Fibroblast of skin of abdomen (primary cell): ENCODE results near the gene KRTAP5-7. TPM values are rescaled to one million over a fixed set of nuclear protein-coding genes. Genes with fewer than 3 reads are reported as not detected.
"Not testable (repeated sequence)": the region's sequence is repeated elsewhere in the genome, so short reads cannot be mapped to it uniquely, and the experiment has no call there.

Experiments used
- DNase-seq: peaks from one replicate; pipeline ENCODE4 v3.0.0-alpha.2; 2013
- polyA plus RNA-seq, 2 experiments: library from polyadenylated mRNA; unstranded; fragments of 120-200 nt; gene quantifications; one replicate each; pipeline ENCODE4 v1.2.1, GENCODE V29; 2013; ENCODE audit not compliant: insufficient read length in 2 of 2

Gene KRTAP5-7, protein sequence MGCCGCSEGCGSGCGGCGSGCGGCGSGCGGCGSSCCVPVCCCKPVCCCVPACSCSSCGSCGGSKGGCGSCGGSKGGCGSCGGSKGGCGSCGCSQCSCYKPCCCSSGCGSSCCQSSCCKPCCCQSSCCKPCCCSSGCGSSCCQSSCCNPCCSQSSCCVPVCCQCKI
- polyA plus RNA-seq (2013, experiment 1 of 2; ENCODE audit: insufficient read length): not detected
- not detected for polyA plus RNA-seq (2013, experiment 2 of 2; ENCODE audit: insufficient read length)

DNA sequence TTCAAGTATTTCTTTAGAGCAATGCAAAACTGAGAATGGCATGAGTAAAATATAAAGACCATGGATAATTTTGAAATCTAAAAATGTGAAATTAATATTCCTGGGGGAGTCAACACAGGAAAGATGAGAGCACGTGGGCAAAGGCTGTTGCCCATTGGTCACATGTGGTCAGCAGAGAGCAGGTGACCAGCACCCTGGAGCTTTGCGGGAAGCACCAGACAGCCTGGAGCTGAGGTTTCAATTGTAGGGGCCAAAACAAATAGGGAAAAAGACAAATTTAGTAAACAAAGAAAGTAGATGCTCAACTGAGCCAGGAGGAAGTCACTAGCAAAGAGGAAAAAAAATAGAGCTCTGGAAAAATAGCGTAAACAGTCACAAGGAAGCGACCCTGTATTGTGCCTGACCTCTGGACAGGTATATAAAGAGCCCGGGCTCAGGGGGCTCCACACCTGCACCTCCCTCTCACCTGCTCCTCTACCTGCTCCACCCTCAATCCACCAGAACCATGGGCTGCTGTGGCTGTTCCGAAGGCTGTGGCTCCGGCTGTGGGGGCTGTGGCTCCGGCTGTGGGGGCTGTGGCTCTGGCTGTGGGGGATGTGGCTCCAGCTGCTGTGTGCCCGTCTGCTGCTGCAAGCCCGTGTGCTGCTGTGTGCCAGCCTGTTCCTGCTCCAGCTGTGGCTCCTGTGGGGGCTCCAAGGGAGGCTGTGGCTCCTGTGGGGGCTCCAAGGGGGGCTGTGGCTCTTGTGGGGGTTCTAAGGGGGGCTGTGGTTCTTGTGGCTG is at the start of gene KRTAP5-7:
KRTAP5-7 (plus strand) TSS at position 472 of the 780 bp plus-strand sequence; CDS start at position 506, 34 bp downstream.
- DNase-seq: not testable (repeated sequence)

- DNase-seq: no peak
Observed at GRCh38 chr11:71477641-71478527, 49.2 kb upstream of the KRTAP5-7 start.

DNA sequence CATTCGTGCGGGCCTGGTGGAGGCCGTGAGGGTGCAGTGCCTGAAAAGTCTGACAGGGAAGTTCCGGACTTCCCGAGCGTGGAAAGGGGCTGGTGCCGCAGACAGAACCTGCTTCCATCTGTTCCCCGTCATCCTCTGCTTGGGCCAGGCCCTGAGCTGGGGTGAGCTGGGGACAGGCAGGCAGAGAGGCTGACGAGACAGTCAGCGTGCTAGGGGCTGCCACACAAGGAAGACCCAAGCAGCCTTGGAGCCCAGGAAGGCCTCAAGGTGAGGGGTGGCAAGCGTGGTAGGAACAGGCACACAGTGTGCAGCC is 48.6 kb upstream of the KRTAP5-7 start:
- no peak for DNase-seq

DNA sequence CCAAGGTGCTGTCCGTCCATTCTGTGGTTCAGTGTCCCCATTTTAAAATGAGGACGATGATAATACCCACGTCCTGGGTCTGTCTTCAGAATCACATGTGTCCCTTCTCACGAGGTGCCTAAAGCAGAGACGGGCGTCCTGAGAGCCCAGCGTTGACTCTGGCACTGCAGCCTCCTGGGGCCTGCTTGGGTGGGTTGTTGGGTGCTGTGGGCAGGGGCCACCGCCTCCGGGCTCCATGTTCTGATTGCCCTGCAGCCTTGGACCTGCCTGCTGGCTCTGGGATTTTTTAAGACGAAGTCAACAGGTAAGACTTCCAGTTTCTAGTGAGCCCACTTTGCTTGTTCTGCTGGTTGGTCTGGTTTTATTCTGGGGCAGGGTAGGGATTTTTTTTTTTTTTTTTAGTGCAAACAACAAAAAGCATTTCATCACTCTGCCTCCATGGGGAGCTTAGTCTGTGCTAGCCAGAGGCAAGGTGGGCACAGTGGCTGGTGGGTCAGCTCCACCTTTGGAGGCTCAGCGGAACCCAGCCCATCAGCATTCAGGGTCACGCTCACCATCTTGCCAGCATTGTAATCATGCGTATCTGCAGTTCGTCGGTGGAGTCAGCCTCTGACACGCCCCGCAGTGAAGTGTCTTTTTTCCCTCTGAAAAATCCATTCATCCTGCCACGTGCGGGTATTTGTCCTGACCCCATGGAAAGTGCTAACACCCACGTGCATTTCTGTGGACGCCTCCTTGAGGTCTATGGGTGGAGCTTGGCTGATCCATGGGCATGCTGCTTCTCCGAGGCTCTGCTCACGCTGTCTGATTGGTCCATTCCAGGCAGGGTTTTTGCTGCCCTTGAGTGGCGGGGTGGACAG is 45.7 kb upstream of the KRTAP5-7 start:
- DNase-seq: no peak

DNA sequence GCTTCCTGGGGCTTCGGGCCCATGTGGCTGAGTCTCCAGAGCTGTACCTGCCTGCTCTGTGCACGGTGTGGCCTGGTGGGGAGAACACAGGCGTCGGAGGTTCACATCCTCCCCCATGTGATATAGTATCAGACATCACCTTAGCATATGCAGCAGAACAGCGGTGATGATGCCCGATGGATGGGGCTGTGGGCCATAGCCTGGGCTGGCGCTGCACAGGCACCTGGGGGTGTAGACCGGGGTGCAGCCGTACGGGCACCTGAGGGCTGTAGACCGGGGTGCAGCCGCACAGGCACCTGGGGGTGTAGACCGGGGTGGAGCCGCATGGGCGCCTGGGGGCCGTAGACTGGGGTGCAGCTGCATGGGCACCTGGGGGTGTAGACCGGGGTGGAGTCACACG is 44.9 kb upstream of the KRTAP5-7 start:
- DNase-seq: no peak

DNA sequence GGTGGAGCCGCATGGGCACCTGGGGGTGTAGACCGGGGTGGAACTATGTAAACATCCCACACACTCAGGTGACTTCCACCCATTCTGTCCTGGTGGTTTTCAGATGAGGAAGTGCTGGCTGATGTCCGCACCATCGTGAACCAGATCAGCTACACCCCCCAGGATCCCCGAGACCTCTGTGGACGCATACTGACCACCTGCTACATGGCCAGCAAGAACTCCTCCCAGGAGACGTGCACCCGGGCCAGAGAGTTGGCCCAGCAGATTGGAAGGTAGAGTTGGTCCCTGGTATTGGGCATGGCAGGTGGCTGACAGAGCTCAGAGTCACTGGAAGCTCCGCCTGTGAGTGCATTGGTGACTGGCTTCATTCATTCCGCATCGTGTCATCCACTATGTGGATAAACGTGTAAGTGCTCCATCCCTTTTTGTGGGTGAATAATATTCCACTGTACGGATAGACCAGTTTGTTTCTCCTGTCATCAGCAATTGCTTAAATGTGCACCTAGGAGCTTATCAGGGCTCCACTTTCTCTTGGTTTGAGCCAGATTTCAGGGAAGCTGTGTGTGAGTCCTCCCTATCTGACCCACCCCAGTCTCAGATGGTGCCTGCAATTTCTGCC is 44.2 kb upstream of the KRTAP5-7 start:
- no peak for DNase-seq

- DNase-seq: no peak
Observed at GRCh38 chr11:71483692-71484091, 43.4 kb upstream of the KRTAP5-7 start.

GRCh38 chr11:71484248-71485062 is 42.6 kb upstream of the KRTAP5-7 start:
- DNase-seq: no peak

GRCh38 chr11:71485063-71485399 is 42.0 kb upstream of the KRTAP5-7 start:
- no peak for DNase-seq

DNA sequence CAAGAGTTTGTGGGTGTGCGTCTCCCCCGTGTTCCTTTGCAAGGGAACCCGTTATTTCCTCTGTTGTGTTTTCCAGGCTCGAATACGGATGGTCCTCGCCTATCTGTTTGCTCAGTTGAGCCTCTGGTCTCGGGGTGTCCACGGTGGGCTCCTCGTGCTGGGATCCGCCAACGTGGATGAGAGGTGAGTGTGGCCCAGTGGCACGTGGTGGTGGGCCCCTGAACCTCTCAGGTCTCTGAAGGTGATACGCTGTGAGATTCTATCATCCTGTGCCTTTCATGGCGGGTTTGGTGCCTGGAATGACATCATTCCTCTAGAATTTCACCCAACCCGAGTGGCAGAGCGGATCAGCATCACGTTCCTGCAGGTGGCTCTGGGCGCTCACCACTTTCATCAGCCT is 41.6 kb upstream of the KRTAP5-7 start:
- no peak for DNase-seq

- no peak for DNase-seq
Observed at GRCh38 chr11:71486320-71486719, 40.7 kb upstream of the KRTAP5-7 start.

DNA sequence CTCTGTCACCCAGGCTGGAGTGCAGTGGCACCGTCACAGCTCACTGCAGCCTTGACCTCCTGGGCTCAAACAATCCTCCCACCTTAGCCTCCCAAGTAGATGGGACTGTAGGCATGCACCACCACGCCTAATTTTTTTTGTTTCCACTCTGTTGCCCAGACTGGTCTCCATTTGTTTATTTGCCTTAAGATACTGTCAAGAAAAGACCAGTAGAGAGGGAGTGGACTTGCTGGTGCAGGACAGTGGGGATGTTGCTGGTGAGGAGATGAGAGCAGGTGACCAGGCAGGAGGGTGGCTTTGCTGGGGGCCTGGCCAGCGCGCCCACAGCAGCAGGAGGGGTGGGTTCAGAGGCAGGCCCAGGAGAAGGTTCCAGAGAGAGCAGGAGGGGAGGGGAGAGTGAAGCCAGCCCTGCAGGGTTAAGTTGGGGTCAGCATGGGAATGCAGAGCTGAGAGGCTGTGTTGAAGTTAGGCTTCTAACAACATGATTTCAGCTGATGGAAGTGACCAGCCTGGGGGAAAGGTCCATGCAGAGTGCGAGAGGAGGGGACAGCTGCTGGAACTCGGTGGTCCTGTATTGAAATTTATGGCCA is 38.3 kb upstream of the KRTAP5-7 start:
- no peak for DNase-seq

DNA sequence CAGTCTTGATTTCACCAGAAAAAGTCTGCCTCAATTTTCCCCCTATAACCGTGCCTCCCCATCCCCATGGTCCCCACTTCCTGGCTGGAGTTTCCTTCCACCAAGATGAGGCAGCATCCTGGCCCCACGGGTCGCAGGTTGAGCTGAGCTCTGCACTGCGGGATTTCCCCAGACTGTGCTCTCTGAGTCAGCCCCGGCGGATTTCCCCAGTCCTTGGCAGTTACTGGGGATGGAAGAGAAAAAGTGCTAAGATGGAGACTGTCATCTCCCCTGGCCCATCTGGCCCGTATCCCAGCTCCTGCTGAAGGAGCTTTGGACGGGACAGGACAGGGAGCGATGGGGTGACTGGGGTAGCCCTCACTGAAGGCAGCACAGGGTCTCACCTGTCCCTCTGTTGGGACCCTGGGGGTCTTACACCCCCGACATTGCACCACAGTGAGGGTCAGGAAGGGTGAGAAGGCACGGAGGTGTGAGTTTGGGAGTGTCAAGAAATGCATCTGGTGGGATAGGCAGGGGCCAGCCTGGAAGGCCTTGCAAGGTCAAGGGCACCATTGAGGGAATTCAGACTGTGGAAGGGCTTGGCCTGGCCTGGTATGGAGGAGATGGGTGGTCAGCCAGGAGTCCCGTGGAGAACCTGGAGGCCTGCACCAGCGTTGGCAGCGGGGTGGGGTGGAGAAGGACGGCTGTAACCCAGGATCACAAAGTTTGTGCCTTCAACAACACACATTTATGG is 37.6 kb upstream of the KRTAP5-7 start:
- DNase-seq: peak; percentile 26

DNA sequence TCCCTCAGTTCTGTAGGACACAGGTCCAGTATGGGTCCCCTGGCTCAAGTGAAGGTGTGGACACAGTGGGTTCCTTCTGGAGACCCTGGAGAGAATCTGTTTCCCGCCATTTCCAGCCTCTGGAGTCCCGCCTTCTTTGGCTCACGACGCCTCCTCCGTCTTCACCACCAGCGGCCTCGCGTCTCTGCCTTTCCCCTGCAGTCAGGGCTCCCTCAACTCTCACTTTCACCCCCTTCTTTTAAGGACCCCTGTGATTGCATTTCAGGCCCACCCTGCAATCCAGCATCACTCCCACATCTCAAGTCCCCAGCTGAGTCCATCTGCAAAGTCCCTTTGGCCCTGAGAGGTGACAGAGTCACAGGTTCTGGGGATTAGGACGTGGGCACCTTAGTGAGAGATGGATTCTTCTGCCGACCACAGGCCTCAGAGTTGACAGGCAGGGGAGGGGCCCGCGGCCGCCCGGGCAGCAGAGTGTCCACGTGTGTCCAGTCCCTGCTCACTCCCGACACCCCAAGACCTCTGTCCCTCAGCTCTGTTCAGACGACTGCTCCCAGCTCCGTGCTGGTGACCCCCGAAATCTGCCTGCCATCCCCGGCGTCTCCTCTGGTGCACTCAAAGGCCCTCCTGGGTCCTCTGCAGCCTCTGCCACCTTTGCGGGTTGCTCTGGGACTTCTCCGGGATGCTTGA is 36.9 kb upstream of the KRTAP5-7 start:
- no peak for DNase-seq

- DNase-seq: no peak
Observed at GRCh38 chr11:71490731-71491390, 36.2 kb upstream of the KRTAP5-7 start.

DNA sequence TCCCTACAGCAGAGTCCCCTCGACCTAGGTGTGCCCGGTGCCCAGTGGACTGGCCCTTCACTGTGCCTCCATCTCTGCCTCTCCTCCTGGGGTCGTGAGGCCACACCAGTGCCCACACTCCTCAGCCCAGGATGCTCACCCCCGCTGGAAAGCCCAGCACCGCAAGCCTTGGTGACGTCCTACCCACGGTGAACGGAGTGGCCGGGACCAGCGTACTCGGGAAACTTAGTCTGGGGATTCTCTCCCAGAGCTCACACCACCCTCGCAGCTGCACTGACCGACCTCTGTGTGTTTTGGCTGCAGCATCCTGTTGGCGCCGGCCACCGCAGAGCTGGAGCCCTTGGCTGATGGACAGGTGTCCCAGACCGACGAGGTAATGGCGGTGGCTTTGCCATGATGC is 35.5 kb upstream of the KRTAP5-7 start:
- DNase-seq: no peak

GRCh38 chr11:71491940-71492339 is 35.1 kb upstream of the KRTAP5-7 start:
- no peak for DNase-seq
